ENCODE results near the gene DNMT3A. TPM values are rescaled to one million over a fixed set of nuclear protein-coding genes. Genes with fewer than 3 reads are reported as not detected.
A peak's percentile ranks its signal among the peaks of the same experiment; 100 is the strongest.

Gene DNMT3A
- total RNA-seq, 1 experiment from 2014 or later: 215 TPM

- Histone ChIP-seq H2BK20ac (ENCODE audit: low read depth, low read length, poor library complexity, severe bottlenecking) (no peak overlapping the region), H3K9ac (ENCODE audit: extremely low read depth, insufficient read length, low read length) (no peak overlapping the region), H2BK120ac (ENCODE audit: low read depth, low read length, poor library complexity, severe bottlenecking) (no peak overlapping the region), H2AFZ (ENCODE audit: low read length) (no peak overlapping the region), H3K4me1 (ENCODE audit: insufficient read depth, low read length) (peaks cover 7% of the 10 kb centered on the region; the same call in 1 of the 2 replicates), H4K5ac (ENCODE audit: insufficient read length, low read depth, low read length) (no peak overlapping the region), H3K27ac (ENCODE audit: insufficient read length, low read depth, low read length) (no peak overlapping the region), H2BK12ac (ENCODE audit: insufficient read length, low read depth, low read length) (no peak overlapping the region), H4K91ac (ENCODE audit: insufficient read length, low read depth, low read length) (no peak overlapping the region), H3T11ph (ENCODE audit: low read length) (no peak overlapping the region), H3K4me2 (ENCODE audit: insufficient read depth, insufficient read length, low read length) (no peak overlapping the region), H3K14ac (ENCODE audit: insufficient read depth, low read length) (no peak overlapping the region), H4K8ac (replicated peaks; ENCODE audit: insufficient read length, low read depth, low read length) (no peak overlapping the region), H2BK15ac (ENCODE audit: low read depth, low read length) (no peak overlapping the region), H3K23ac (ENCODE audit: insufficient read length, low read depth, low read length) (no peak overlapping the region), H3K18ac (ENCODE audit: insufficient read length, low read depth, low read length) (no peak overlapping the region), H2BK5ac (ENCODE audit: insufficient read length, low read length) (no peak overlapping the region), H3K9me3 (ENCODE audit: control insufficient read depth, low read depth, low read length) (no peaks in the 10 kb centered on the region), H3K23me2 (ENCODE audit: insufficient read length, low read depth, low read length, poor library complexity, severe bottlenecking) (no peaks in the 10 kb centered on the region), H3K27me3 (ENCODE audit: insufficient read depth, low read length) (no peaks in the 10 kb centered on the region), H4K20me1 (ENCODE audit: control insufficient read depth, insufficient read depth, insufficient read length) (peaks cover 3% of the 10 kb centered on the region), H3K79me1 (ENCODE audit: insufficient read depth, low read depth, low read length, poor library complexity, severe bottlenecking) (no peaks in the 10 kb centered on the region), H2AK5ac (ENCODE audit: insufficient read length, low read length) (no peak overlapping the region), H3K79me2 (ENCODE audit: insufficient read depth, low read length) (no peaks in the 10 kb centered on the region), H3K56ac (ENCODE audit: insufficient read length, low read depth, low read length) (no peak overlapping the region), H3K4ac (ENCODE audit: low read depth, low read length) (no peak overlapping the region)
- no peaks in the 10 kb centered on the region; the same call in 1 of the 2 replicates for H3K27me3 Mint-ChIP-seq (ENCODE audit: low read depth)
- no peaks in the 10 kb centered on the region; a peak in 1 of 5 replicates for H3K9me3 Mint-ChIP-seq
- no peak for TF ChIP-seq CTCF (conservative IDR thresholded peaks at IDR 0.05)
- peaks cover 0 to 8% (median 6%) of the 10 kb centered on the region in 3 experiments; a peak in 2 of 7 replicates for H3K36me3 Mint-ChIP-seq (ENCODE audit: insufficient read depth in 1 of 3, low read depth in 3 of 3)
- WGBS (ENCODE audit: extremely low coverage, insufficient read length, low lambda C conversion rate): no CpG with 5 or more reads among the region's 8 CpGs
- H3K4me1 Mint-ChIP-seq: peaks cover 46 to 49% of the 10 kb centered on the region in 2 experiments
- no peak overlapping the region for H3K4me3 Mint-ChIP-seq
- DNase-seq: no peak
- H3K27ac Mint-ChIP-seq: peak overlapping the region in 1 of 3 experiments; percentile 55; a peak in 1 of 7 replicates
Observed at GRCh38 chr2:25281941-25282340, 59.8 kb downstream of the DNMT3A start.

All from H9 (cell line).